ENCODE results near the gene RTN4R.
A peak's percentile ranks its signal among the peaks of the same experiment; 100 is the strongest.

RTN4R gene

GRCh38 chr22:20211997-20212753 is 55.9 kb downstream of the RTN4R start:
- DNase-seq: no peak

- no peak for DNase-seq
Observed at GRCh38 chr22:20211409-20211996, 56.6 kb downstream of the RTN4R start.

- no peak for DNase-seq
Observed at GRCh38 chr22:20210473-20211059, 57.6 kb downstream of the RTN4R start.

GRCh38 chr22:20209761-20210250 is 58.3 kb downstream of the RTN4R start:
- DNase-seq: no peak

GRCh38 chr22:20208713-20209310 is 59.3 kb downstream of the RTN4R start:
- DNase-seq: no peak

- DNase-seq: no peak
Observed at GRCh38 chr22:20207277-20208025, 60.7 kb downstream of the RTN4R start.

GRCh38 chr22:20206709-20207215 is 61.4 kb downstream of the RTN4R start:
- no peak for DNase-seq

DNA sequence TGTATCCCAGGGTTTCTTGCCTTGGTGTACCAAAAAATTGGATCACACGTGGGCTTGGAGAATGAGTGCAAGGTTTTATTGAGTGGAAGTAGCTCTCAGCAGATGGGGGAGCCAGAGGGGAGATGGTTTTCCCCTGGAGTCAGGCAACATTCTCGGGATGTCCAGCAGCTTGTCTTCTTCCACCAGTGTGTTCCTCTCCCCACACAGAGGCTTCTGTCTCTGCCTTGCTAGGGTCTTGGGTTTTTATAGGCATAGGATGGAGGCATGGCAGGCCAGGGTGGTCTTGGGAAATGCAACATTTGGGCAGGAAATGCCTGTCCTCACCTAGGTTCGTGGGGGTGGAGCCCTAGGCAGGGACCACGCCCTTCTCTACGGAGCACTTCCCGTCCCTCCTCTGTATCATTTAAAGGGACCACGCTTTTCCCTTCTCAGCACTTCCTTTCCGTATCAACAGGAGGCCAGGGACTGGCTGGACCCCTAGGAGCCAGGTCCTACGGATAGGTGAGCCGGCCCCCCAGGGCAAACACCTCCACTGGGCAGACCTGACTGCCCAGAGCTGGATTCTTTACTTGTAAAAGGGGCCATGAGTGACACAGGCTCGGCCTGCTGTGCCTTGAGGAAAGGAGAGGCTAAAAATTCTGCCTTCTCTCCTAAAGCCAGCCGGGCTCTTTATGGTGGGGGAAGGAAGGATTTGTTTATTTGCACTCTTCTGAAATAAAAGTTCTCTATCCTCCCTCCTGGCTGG is 62.0 kb downstream of the RTN4R start:
- DNase-seq: peak; percentile 65

DNA sequence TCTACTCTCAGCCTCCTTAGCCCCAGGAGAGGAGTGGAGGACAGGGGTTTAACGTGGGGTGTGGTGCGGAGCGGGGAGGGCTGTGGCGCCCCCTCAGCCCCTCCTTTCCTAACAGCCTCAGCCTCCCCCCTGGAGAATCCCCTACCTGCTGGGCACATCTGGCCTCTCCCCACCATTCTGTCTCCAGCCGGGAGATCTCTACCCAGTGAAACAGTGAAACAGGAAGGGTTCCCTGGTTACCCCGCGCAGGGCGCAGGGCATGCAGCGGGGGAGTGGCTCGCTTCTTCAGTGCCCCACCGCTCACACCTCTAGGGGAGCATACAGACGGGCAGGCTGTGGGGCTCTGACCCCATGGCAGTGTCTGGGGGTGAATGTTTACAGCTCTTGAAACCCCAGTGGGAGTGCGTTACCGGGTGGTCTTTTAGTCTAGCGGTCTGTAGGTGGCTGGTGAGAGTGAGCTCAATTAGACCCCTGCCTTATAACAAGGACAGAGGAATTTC is 62.6 kb downstream of the RTN4R start:
- no peak for DNase-seq

- DNase-seq: peak; percentile 62
Observed at GRCh38 chr22:20204806-20205205, 63.3 kb downstream of the RTN4R start.

DNA sequence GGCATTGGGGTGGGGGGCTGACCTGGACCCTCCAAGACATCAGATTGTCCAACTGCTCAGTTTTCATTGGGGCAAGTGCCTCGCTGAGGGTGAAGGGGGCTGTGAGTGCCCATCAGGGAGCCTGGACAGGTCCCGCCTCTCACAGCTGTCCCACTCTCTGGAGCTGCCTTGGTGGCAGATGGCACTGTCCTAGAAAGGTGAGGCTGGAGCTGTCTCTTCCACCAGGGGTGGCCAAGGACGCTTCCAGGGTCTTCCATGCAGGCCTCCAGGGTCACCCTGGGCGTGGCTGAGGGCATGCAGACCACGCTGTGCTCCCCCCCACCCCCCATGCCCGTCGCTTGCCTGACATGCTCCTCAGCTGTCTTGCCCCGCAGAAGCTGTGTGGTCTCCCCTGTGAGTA is 63.8 kb downstream of the RTN4R start:
- DNase-seq: no peak

DNA sequence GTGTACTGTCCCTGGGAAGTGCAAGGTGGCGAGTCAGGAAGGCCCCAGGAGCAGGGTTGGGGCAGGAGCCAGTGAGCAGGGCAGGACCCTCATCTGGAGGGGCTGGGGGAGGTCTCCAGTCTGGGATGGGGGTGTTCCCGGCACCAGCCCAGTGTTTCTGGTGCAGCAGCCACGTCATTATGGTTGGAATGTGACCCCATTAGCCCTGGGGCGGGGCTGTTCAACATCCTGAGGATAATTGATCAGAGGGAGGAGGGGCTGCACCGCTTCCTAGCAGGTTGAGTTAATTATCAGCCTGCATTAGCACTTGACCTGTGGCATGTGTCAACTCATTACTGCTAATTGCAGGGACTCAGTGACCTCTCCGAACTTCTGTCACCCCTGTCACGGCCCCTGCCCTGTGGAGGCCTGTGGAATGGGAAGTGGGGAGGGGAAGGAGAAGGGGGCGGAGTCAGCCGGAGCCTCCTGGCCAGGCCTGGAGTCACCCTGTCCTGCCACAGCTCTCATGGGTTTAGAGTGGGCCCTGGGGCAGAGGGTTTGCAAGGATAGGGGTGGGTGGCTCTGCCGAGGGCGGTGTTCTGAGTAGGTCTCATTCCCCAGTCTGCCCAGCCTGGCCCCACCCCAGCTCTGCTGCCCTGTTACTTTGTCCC is 64.4 kb downstream of the RTN4R start:
- no peak for DNase-seq

DNA sequence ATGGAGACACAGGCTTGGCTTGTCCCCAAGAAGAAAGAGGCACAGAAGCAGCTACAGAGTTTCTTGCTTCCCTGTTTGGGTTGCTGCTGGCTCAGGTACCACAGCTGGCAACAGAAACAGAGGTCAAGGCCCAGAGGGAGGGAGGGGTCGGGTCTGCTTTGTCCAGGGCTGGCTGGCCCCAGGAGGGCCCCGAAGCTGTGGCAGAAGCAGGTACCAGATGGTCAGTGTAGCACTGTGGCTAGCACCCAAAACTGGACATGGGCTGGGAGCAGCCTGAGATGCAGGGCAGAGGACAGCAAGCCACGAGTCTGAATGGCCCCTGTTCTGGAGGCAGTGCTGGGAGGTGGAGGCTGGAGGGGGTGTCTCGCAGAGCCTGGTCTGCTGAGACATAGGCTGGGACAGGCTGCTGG is 65.0 kb downstream of the RTN4R start:
- no peak for DNase-seq

DNA sequence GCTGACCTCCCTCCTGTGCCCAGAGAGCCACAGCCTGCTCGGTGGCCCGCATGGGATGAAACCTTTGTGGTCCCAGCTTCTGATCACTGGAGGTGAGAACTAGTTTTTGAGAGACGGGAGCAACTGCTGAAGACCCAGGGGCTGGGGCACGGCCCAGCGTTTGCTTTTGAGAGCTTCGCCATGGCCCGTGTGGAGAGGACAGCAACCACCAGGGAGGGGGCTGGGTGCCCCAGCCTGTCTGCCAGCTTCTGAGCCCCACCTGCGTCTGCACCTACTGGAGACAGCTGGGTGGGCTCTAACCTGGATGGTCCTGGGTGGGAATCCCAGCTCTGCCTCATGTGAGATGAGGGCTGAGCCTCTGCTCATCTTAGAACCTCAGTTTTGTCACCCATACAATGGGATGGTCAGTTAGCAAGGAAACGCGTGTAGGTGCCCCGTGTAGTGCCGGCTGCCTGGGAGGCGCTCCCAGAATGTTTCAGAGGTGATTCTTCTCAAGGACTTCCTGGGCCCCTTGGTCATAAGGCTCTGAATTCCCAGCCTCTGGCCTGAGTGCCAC is 66.2 kb downstream of the RTN4R start:
- no peak for DNase-seq

DNA sequence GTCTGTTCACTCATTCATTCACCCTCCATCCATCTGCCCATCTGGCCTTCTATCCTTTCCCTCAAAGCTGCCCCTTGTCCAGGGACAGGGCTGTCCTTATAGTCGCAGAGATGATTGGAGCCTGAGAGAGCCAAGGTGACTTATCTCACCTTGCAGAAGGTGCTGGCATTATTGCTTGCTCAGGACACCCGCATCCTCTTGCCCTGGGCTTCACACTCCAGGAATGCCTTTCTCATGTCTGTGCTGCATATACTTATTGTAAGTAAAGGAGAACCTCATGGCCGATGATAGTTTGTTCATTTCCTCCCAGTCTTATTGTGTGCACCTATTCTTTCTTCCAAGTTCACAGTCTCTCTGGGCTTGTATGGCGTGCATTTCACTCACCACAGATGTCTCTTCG is 68.2 kb downstream of the RTN4R start:
- no peak for DNase-seq

DNA sequence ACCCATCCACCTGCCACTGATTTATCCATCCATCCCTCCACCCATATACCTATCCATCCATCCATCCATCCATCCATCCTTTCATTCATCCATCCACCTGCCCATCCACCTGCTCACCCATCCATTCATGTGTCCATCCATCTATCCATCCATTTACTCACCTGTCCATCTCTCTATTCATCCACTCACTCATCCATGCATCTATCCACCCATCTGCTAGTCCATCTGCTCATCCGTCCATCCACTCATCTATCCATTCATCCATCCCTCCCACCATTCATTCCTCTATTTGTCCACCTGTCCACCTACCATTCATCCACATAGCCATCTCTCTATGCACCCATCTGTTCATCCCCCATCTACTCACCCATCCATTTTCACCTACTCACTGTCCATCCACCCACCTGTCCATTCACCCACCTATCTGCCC is 68.7 kb downstream of the RTN4R start:
- no peak for DNase-seq

GRCh38 chr22:20198557-20199319 is 69.4 kb downstream of the RTN4R start:
- DNase-seq: no peak

GRCh38 chr22:20197407-20198030 is 70.6 kb downstream of the RTN4R start:
- DNase-seq: no peak

DNA sequence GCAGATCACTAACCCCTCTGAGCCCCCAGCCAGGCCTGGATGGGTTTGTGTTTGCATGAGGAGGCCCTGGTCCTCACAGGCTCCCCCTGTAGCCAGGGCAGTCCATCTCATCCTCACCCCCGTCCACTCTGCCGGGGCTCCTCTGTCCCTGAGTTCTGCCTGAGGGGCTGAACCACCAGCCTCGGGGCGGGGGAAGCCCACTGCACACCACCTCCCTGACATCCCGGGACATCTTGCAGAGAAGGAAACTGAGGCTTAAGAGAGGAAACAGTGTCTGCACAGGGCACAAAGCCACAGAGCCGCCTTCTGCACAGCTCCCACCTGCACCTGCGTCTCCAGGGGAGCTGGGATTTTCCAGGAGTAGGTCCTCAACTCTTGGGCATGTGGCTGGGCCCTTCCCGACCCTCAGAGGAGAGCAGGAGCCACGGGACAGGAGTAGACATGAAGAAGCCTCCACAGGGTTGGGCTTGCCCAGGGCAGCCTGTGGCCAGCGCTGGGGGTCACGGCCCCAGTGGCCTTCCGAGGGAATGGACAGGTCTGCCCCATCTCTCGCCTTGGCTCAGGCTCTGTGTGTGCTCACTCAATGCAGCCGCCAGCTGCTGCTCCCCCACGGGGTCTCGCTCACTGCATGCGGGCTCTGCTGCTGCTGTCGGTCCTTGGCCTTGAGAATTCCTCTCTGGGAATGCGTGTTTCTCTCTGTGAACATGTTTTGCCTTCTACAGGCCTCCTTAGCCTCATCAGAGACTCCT is 71.8 kb downstream of the RTN4R start:
- no peak for DNase-seq

Data from left hindlimb (tissue), 1 donor.